ENCODE data around the gene PAQR8. TPM values are rescaled to one million over a fixed set of nuclear protein-coding genes. Genes with fewer than 3 reads are reported as not detected.

Gene PAQR8
- total and polyA plus RNA-seq, 2 donors (not counting 1 experiment from before 2014, with no cell fraction given) = 2.3 to 8.5 TPM

DNA sequence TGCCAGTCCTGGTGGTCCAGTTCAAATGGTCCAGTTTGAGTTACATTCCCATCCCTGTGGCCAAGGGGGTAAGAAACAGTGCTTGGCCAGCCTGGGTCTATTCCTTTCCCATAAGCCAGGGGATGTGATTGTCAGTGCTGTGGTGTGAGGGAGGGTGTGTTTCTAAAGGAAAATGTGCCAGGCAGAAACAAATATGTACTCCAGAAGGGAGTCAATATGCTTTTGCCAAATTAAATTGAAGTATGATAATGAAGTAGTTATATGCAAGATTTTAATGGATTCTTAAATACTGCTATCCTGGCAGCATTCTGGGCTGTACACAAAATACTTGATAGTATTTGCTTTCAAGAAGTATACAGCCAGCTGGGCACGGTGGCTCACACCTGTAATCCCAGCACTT lies 16.6 kb upstream of the PAQR8 start:
- no peak overlapping the region for H3K4me3 Mint-ChIP-seq
- H3K4me3 ChIP-seq (ENCODE audit: control extremely low read depth in 1 of 5, extremely low read depth in 1 of 5, insufficient read depth in 1 of 5, low read depth in 2 of 5, low read length in 4 of 5) = no peak overlapping the region
- no peaks in the 10 kb centered on the region for H4K20me1 ChIP-seq (ENCODE audit: control insufficient read depth, insufficient read depth, low read length, poor library complexity, severe bottlenecking)
- no peaks in the 10 kb centered on the region for H3K9me3 ChIP-seq (ENCODE audit: control extremely low read depth in 1 of 3, control insufficient read depth in 2 of 3, insufficient read depth in 1 of 3, low read length in 2 of 3)
- ATAC-seq (ENCODE audit: low read depth) (no peak), DNase-seq (no peak)
- CTCF ChIA-PET = no interaction called here
- peaks cover 4% of the 10 kb centered on the region in 2 donors for H3K4me1 ChIP-seq (ENCODE audit: control insufficient read depth in 2 of 2, insufficient read depth in 2 of 2, low read length in 2 of 2)
- H3K27ac Mint-ChIP-seq = no peak overlapping the region
- no peak overlapping the region for H3K4me2 ChIP-seq (replicated peaks; ENCODE audit: low read depth, low read length, poor library complexity, severe bottlenecking)
- no peaks in the 10 kb centered on the region for H3K27me3 Mint-ChIP-seq
- TF ChIP-seq, protein P1, sequence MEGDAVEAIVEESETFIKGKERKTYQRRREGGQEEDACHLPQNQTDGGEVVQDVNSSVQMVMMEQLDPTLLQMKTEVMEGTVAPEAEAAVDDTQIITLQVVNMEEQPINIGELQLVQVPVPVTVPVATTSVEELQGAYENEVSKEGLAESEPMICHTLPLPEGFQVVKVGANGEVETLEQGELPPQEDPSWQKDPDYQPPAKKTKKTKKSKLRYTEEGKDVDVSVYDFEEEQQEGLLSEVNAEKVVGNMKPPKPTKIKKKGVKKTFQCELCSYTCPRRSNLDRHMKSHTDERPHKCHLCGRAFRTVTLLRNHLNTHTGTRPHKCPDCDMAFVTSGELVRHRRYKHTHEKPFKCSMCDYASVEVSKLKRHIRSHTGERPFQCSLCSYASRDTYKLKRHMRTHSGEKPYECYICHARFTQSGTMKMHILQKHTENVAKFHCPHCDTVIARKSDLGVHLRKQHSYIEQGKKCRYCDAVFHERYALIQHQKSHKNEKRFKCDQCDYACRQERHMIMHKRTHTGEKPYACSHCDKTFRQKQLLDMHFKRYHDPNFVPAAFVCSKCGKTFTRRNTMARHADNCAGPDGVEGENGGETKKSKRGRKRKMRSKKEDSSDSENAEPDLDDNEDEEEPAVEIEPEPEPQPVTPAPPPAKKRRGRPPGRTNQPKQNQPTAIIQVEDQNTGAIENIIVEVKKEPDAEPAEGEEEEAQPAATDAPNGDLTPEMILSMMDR (IDR thresholded peaks at IDR 0.05) = no peak
- no peak for TF ChIP-seq EZH2 (IDR thresholded peaks at IDR 0.05; ENCODE audit: borderline replicate concordance, insufficient read depth, low read depth, low read length, poor library complexity, severe bottlenecking)
- POLR2A ChIA-PET = no interaction called here
- H3K9ac ChIP-seq (ENCODE audit: low read length) = no peak overlapping the region
- no peak overlapping the region for H2AFZ ChIP-seq (ENCODE audit: insufficient read depth, low read depth, low read length, poor library complexity, severe bottlenecking)
- intact Hi-C loops (cut with micrococcal nuclease) = no loop called here
- no peaks in the 10 kb centered on the region for H3K9me3 Mint-ChIP-seq (ENCODE audit: insufficient read depth)
- peaks cover 10% of the 10 kb centered on the region for H3K4me1 Mint-ChIP-seq
- 100% methylated on average over 1 of the region's 1 CpG for WGBS (ENCODE audit: insufficient coverage)
- peaks cover 0 to 3% (median 0%) of the 10 kb centered on the region in 4 experiments for H3K27me3 ChIP-seq (replicated peaks in 1 of 4; ENCODE audit: control extremely low read depth in 1 of 4, control insufficient read depth in 3 of 4, insufficient read depth in 4 of 4, low read length in 3 of 4)
- H3K27ac ChIP-seq (ENCODE audit: low read length in 2 of 2) = no peak overlapping the region
- no peaks in the 10 kb centered on the region for H3K79me2 ChIP-seq (ENCODE audit: control insufficient read depth, insufficient read depth, low read length)
- H3K36me3 ChIP-seq (replicated peaks in 1 of 2; ENCODE audit: control extremely low read depth in 1 of 2, control insufficient read depth in 1 of 2, extremely low read depth in 1 of 2, insufficient read depth in 2 of 2, low read length in 1 of 2) = no peaks in the 10 kb centered on the region

DNA sequence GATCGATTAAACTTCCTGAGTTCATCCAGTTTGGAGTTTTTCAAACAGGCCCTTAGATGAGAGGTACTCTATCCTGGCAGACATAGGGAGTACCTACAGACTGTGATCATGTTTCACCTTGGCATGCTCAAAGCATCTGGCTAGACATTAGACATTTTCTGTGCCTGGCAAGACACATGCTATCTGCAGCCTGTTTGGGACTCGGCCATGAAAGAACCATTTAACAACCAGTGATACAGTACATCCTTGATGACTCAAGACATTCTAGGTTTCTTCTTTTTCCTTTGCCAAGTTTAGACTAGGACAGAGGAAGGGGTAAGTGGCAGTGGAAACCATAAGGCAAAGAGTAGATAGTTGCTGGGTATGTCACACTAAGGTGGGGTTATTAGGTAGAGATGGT lies 15.4 kb upstream of the PAQR8 start:
- no peak for ATAC-seq (ENCODE audit: low read depth)
- Mint-ChIP-seq H3K4me1 (peaks cover 22% of the 10 kb centered on the region), H3K9me3 (ENCODE audit: insufficient read depth) (no peaks in the 10 kb centered on the region), H3K4me3 (no peak overlapping the region), H3K27ac (no peak overlapping the region), H3K27me3 (no peaks in the 10 kb centered on the region)
- DNase-seq = no peak
- ChIA-PET CTCF (no interaction called here), POLR2A (no interaction called here)
- H3K27ac ChIP-seq (ENCODE audit: low read length in 2 of 2) = no peak overlapping the region
- H3K4me2 ChIP-seq (replicated peaks; ENCODE audit: low read depth, low read length, poor library complexity, severe bottlenecking) = no peak overlapping the region
- no peak overlapping the region for H2AFZ ChIP-seq (ENCODE audit: insufficient read depth, low read depth, low read length, poor library complexity, severe bottlenecking)
- H3K4me1 ChIP-seq (ENCODE audit: control insufficient read depth in 2 of 2, insufficient read depth in 2 of 2, low read length in 2 of 2) = peaks cover 15 to 16% of the 10 kb centered on the region in 2 donors
- H3K27me3 ChIP-seq (replicated peaks in 1 of 4; ENCODE audit: control extremely low read depth in 1 of 4, control insufficient read depth in 3 of 4, insufficient read depth in 4 of 4, low read length in 3 of 4) = peaks cover 0 to 3% (median 0%) of the 10 kb centered on the region in 4 experiments
- no peaks in the 10 kb centered on the region for H4K20me1 ChIP-seq (ENCODE audit: control insufficient read depth, insufficient read depth, low read length, poor library complexity, severe bottlenecking)
- no peaks in the 10 kb centered on the region for H3K79me2 ChIP-seq (ENCODE audit: control insufficient read depth, insufficient read depth, low read length)
- no peak overlapping the region for H3K4me3 ChIP-seq (ENCODE audit: control extremely low read depth in 1 of 5, extremely low read depth in 1 of 5, insufficient read depth in 1 of 5, low read depth in 2 of 5, low read length in 4 of 5)
- H3K9me3 ChIP-seq (ENCODE audit: control extremely low read depth in 1 of 3, control insufficient read depth in 2 of 3, insufficient read depth in 1 of 3, low read length in 2 of 3) = no peaks in the 10 kb centered on the region
- TF ChIP-seq, protein P1 (IDR thresholded peaks at IDR 0.05) = no peak
- no peak for TF ChIP-seq EZH2 (IDR thresholded peaks at IDR 0.05; ENCODE audit: borderline replicate concordance, insufficient read depth, low read depth, low read length, poor library complexity, severe bottlenecking)
- intact Hi-C loops (cut with micrococcal nuclease) = no loop called here
- H3K9ac ChIP-seq (ENCODE audit: low read length) = no peak overlapping the region
- H3K36me3 ChIP-seq (replicated peaks in 1 of 2; ENCODE audit: control extremely low read depth in 1 of 2, control insufficient read depth in 1 of 2, extremely low read depth in 1 of 2, insufficient read depth in 2 of 2, low read length in 1 of 2) = no peaks in the 10 kb centered on the region
- 90% methylated on average over 2 of the region's 2 CpGs for WGBS (ENCODE audit: insufficient coverage)
